NCI-H2171 treated with DMSO at 0.1 percent for 48 hours (cell line): ENCODE results near the gene HIRIP3.
"Not testable (repeated sequence)": the region's sequence is repeated elsewhere in the genome, so short reads cannot be mapped to it uniquely, and the experiment has no call there.

Source experiments
- DNase-seq: peaks from one replicate; lab custom pipeline; 2025; lab: John Stamatoyannopoulos, UW

HIRIP3 gene

DNA sequence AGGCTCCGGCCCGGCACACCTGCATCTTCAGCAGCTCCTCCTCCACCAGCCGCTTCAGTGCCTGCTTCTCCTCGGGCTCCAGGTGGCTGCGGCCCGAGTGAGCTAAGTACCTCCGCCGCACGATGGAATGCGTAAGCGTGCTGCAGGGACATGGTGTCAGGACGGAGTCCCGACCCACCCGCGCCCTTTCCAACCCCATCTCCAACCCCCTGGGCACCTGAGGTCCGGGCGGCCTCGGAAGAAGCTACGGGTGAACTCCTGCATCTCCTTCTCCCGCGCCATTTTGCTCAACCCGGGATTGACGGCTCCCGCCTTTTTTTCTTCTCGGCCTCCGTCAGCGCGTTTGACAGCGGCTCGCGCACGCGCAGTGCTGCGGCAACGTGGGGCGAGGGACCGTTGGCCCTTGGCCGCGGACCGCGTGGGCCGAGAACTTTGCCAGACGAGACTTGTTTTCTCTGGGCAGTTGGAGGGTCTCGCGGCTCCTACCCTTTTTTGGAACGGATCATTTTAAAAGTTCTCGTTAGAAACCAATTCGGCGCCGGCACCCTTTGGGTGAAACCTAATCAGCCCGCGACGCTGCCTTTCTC is at the start of gene HIRIP3:
Gene HIRIP3, minus strand, starts transcription at position 294 of the 587 bp plus-strand sequence. Its CDS starts 12 bp downstream, at position 282.
- peak; percentile 94 for DNase-seq

DNA sequence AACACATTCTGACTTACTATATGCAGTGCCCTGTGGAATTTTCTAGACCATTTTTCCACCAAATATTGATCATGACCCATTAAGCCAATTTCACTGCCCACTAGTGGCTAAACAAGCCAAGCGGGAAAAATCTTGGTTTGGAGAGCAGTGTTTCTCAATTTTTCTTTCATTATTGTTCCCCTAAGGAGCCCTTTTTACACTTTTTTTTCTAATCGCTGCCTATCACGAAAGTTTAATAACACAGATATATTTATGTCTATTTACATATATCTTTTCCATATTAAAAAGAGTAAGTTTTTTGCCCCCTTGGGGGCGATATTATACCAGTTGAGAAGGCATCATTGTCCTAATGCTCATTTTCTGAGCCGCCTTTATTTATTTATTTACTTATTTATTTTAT is 46.4 kb upstream of the HIRIP3 start:
- no peak for DNase-seq

GRCh38 chr16:30040690-30041089 is 45.3 kb upstream of the HIRIP3 start:
- DNase-seq = not testable (repeated sequence)

DNA sequence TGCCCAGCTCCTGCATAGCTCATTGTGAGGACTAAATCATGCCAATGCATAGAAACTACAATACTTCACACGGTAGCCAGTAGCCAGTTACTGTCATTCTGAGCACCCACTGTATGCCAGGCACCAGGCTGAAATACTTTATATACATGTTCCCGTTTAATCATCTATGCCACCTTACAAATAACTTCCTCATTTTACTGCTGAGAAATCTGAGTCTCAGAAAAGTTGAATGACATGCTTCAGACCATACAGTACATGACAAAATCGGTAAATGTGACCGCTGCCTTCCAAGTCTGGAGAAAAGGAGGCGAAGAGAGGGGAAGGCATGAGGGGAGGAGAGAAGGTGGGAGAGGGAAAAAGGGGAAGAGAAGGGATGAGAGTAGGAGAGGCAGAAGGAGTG is 44.8 kb upstream of the HIRIP3 start:
- no peak for DNase-seq

DNA sequence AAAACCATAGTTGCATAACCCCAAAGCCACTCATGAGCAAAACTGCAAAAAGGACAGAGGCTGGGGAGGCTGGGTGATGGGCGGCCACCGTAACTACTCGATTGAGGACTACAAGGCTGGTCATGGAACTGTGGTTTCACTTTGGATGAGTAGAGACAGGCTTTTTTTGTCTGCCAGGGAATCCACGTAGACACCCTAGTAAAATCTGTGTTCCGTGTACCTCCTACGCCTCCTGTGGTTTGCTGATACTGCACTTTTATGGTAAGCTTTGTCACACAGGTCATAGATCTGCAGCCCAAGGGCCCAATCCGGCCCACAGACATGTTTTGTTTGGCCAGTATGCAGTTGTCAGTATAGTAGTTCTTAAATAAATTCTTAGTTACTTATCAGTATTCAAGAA is 37.9 kb upstream of the HIRIP3 start:
- no peak for DNase-seq

GRCh38 chr16:30032083-30032819 is 36.8 kb upstream of the HIRIP3 start:
- peak; percentile 85 for DNase-seq

DNA sequence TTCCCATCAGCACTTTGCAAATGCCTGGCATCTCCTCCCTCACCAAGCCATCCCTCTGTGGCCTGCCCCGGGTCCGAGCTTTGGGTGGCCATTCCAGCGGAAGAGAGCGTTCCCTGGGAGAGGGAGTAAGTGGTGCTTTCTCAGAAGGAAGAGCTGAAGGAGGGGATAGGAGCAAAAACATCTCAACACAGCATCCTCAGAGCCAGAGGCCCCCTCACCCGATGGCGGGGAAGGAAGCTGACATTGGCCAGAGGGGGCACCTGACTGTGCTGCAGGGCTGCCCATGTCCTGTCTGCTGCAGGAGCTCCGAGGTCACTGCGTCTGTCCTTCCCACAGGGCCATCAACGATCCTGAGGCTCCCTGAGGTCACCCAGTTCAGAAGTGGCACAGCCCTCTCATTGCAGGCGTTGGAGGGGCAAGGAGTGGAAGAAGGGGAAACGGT is 36.1 kb upstream of the HIRIP3 start:
- no peak for DNase-seq

- DNase-seq = peak; percentile 49
Measured at GRCh38 chr16:30030841-30031413, 35.5 kb upstream of the HIRIP3 start, which contains the start of gene TLCD3B. Gene TLCD3B, minus strand, starts transcription at chr16:30031271. Its CDS starts 744 bp downstream, at chr16:30030527.

DNA sequence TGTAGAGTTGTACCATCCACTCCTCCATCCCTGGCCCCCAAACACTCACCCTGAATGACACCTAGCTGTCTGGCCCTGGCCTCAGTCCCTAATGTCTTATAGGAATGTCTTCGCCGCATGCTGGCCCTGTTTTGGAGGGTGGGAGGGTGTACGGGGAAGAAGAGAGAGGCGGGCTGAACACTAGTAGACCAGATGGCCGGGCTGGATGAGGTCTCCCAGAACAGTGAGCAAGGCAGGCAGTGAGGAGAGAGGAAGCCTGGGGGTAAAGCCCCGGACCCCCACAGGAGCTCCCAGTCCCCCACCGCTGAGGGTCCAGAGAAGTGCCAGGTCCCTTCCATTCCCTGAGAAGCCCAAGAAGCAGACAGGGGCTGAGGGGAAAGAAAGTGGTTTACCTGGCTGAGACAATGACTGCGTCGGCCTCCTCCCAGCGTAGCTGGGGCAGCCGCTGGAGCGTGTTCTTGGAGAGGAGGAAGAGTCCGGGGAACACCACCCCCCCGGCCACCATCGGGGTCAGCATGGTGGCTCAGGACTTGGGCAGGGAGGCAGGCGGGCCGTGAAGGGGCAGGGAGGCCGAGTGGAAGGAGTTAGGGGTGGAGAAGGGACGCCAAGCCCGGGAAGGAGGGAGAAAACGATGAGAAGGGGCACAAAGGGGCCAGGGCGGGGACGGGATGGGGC is 34.7 kb upstream of the HIRIP3 start:
- DNase-seq = peak; percentile 50

DNA sequence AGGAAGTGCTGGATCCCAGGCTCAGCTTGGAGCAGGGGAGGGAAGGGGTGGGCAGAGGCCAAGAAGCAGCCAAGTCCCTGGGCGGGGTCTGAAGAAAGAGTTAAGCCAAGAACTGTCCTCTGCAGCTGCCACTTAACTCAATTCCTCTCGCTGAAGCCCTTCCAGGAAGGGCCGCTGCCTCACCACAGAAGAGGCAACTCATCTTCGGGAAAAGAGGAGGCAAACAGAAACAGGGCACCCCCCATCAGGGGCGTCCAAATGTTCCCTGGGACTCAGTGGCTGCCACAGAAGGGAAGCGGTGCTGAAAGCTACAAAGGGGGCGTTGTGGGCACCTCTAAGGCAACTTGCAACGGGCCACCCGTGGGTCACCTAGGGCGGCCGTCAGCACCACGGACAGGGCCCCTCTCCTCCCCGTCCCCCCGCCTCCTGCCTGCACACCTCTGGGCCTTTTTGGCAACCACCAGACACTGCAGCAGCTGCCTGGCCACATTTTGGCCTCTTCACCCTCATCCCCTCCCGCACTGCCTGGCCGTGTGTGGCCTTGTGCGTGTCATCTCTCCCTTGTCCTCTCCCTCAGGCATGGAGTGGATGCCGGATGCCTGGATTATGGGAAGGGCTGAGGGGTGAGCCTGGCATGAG is 33.1 kb upstream of the HIRIP3 start:
- DNase-seq = no peak

DNA sequence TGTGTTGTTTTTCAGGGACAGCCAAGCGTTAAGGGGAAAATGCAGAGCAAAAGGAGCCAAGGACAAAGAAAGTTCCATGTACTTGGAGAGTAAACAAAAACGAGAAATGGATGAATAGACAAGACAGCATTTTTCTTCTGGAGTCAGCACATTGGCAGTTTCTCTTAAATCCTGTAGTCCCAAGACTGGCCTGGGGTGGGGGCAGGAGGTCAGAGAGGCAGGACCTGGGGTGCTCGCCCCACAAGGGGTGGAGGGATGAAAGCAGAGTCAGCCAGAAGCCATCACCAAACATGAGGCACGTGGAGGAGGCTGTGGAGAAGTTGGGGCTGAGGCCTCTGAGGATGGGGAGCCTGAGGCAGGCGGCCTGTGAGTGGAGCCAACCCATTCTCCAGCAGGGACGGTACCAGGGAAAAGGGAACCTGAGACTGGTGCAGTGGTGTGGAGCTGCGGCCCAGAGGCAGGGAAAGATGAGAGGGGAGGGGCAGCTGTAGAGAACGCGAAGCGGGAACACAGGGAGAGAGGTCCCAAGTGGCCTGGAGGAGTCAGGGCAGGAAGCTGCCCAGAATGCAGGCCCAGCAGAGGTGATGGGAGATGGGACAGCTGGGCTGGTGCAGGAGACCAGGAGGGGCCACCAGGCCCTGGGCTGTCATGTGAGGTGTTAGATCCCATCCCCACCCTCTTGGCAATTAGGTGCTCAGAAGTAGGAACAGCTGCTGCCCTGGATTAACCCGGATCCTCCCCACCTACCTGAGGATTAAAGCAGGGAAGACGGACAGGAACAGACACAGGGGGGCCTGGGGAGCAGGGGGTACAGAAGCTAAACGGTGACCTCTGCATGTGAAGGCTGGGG is 32.4 kb upstream of the HIRIP3 start:
- peak; percentile 91 for DNase-seq

DNA sequence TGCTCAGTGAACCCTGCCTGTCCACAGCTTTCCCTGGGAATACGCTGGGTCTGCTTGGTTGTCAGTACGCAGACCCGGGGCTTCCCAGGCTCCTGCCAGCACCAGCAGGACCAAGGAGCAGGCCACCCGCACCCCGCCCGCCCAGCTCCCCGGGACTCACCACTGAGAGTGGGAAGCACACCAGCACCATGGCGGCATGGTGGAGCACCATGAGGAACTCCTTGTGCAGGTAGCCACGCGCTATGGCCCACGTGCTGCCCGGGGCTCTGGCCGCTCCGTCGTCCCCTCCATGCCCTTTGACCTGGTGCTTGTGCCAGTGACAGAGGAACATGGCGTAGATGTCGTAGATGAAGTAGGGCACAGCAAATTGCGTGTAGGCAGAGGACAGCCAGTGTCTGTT is 31.0 kb upstream of the HIRIP3 start:
- no peak for DNase-seq

DNA sequence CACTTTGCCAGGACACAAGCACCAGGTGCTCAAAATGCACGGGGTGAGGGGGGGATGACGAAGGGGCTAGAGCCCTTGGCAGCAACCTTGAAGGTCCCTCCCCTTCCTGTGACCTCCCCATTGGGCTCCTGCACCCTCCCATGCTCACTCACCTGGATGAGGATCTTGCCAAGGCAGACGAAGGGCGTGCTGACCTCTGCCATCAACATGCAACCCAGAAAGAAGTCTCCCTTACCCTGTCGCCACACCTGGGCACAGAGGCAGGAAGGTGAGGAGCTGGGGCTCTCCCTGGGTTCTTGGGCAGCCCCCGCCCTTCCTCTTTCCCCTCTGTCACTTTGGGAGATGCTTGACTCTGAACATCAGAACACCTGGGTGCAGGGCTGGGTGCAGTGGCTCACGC is 30.2 kb upstream of the HIRIP3 start:
- DNase-seq = no peak

GRCh38 chr16:30025156-30025555 is 29.7 kb upstream of the HIRIP3 start:
- no peak for DNase-seq

DNA sequence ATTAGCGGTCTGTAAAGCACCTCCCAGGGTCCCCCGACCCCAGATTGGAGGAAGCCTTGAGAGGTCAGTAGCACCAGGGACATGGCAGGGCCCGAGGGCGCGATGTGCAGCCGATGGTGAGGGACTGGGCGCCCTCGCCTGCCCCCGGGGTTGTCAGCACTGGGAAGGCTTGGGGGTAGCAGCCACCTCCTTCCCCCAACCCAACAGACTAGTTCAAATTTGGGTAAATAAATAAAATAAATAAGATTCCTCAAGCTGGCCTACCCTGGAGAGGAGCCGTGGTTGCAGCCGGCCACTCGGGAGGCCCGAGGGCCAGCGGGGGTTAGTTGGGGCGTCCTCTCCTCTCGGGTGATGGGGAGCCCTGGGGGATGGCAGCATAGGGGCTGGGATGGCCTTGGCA is 29.0 kb upstream of the HIRIP3 start:
- DNase-seq = no peak

GRCh38 chr16:30023586-30023985 is 28.2 kb upstream of the HIRIP3 start:
- DNase-seq = no peak

DNA sequence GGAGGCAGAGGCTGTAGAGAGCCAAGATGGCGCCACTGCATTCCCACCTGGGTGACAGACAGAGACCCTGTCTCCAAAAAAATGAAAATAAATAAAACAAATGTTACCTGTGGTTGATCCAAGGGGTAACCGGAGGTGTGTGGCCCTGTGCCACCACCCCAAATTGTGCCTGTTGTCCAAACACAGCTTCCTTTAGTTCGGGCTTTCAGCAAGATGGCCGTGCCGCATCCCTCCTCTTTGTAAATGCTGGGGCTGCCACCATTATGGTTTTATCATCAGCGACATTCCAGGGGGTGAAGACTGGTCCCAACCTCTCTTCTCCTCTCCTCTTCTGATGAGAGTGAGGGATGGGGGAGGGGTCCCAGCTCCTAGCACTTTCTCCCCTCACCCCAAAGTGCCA is 27.5 kb upstream of the HIRIP3 start, which contains the start of gene C16orf92:
Gene C16orf92, plus strand, starts transcription at position 312 of the 400 bp plus-strand sequence. CDS start 143 bp downstream, outside the sequence.
- no peak for DNase-seq

DNA sequence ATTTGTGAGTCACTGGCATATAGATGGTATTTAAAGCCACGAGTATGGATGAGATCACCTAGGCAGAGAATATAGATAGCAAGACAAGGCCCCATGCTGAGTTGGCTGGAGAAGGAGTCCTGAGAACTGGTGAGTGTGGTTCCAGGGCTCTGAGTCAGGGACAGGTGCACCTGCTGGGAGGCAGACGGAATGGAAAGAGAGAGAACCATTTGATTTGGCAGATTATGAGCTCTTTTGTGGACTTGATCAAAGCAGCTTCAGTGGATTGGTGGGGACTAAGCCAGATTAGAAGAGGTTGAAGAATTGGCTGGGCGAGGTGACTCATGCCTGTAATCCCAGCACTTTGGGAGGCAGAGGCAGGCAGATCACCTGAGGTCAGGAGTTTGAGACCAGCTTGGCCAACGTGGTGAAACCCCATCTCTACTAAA is 23.3 kb upstream of the HIRIP3 start:
- DNase-seq = no peak

DNA sequence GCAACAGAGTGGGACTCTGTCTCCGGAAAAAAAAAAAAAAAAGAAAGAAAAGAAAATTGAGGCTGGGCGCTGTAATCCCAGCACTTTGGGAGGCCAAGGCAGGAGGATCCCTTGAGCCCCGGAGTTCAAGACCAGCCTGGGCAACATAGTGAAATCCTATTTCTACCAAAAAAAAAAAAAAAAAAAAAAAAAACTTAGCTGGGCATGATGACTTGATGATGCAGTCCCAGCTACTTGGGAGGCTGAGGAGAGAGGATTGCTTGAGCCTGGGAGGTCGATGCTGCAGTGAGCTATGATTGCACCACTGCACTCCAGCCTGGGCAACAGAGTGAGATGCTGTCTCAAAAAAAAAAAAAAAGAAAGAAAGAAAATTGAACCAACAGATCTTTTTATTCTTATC is 22.5 kb upstream of the HIRIP3 start:
- DNase-seq = not testable (repeated sequence)

GRCh38 chr16:30017277-30017656 is 21.9 kb upstream of the HIRIP3 start:
- DNase-seq = no peak
